ENCODE data around the gene COPZ2. TPM values are rescaled to one million over a fixed set of nuclear protein-coding genes. Genes with fewer than 3 reads are reported as not detected.

COPZ2 gene
- total and polyA plus RNA-seq, 9 of the 15 experiments (the other 6 are each of a cell fraction or from before 2014, with no cell fraction given), result 0.22 to 0.49 TPM; not detected in 7

GRCh38 chr17:48027322-48027981 is 10.1 kb downstream of the COPZ2 start (continued):
- TF ChIP-seq ELK3 (CRISPR knock-in tag; IDR thresholded peaks at IDR 0.05) (no peak), CREBBP (IDR thresholded peaks at IDR 0.05; ENCODE audit: low read depth, low read length) (no peak), GATA2 (CRISPR knock-in tag; IDR thresholded peaks at IDR 0.05) (no peak), PHB (CRISPR knock-in tag; IDR thresholded peaks at IDR 0.05) (no peak), SRSF9 (IDR thresholded peaks at IDR 0.05; ENCODE audit: borderline replicate concordance, low read depth, low read length) (no peak), FUS (optimal IDR thresholded peaks at IDR 0.05; ENCODE audit: low read depth, low read length) (no peak), ZBTB11 (CRISPR knock-in tag; IDR thresholded peaks at IDR 0.05) (no peak), L3MBTL2 (IDR thresholded peaks at IDR 0.05) (0 out of 2 replicates have a peak, but pooled peaks have one; percentile 16), ZFP36 (IDR thresholded peaks at IDR 0.05; ENCODE audit: low read depth, low read length, partially characterized antibody) (peak; percentile 80), ZBTB33 (CRISPR knock-in tag; IDR thresholded peaks at IDR 0.05) (peak; percentile 72), PKNOX1 (IDR thresholded peaks at IDR 0.05) (no peak), ELK1 (CRISPR knock-in tag; IDR thresholded peaks at IDR 0.05) (no peak), SAFB (IDR thresholded peaks at IDR 0.05; ENCODE audit: borderline replicate concordance, low read depth, low read length) (no peak), HES1 (IDR thresholded peaks at IDR 0.05; ENCODE audit: low read depth) (no peak), HDGF (IDR thresholded peaks at IDR 0.05) (no peak), RUNX1 (IDR thresholded peaks at IDR 0.05; ENCODE audit: low read depth) (no peak), MAX (CRISPR knock-in tag; IDR thresholded peaks at IDR 0.05) (peak; percentile 23; the same call in 1 of the 2 replicates), ZNF165 (CRISPR knock-in tag; IDR thresholded peaks at IDR 0.05; ENCODE audit: borderline replicate concordance) (no peak)

Data from K562 (cell line).